Adipocyte (in vitro differentiated cells): ENCODE data around the gene AFG3L2.
A peak's percentile ranks its signal among the peaks of the same experiment; 100 is the strongest.

ENCODE experiments used
- DNase-seq: peaks from one replicate; pipeline ENCODE4 v3.0.0-alpha.2; 2015; ENCODE audit warnings: low read depth
- H3K27me3 ChIP-seq: replicated peaks from 2 replicates; pipeline ENCODE4 v1.7.0; 2013; ENCODE audit warnings: mild to moderate bottlenecking, low read length, moderate library complexity; ENCODE audit not compliant: control insufficient read depth, insufficient read depth
- H3K36me3 ChIP-seq: 2 replicates; pipeline ENCODE4 v1.7.0; 2013; ENCODE audit warnings: low read length, mild to moderate bottlenecking, moderate library complexity; ENCODE audit not compliant: control insufficient read depth, insufficient read depth, severe bottlenecking
- H3K4me1 ChIP-seq: 2 replicates; pipeline ENCODE4 v1.7.0; 2013; ENCODE audit warnings: mild to moderate bottlenecking, low read length, moderate library complexity; ENCODE audit not compliant: control insufficient read depth, insufficient read depth
- H3K4me3 ChIP-seq: 2 replicates; pipeline ENCODE4 v1.7.0; 2013; ENCODE audit warnings: mild to moderate bottlenecking, low read length, moderate library complexity
- H3K9ac ChIP-seq: 2 replicates; pipeline ENCODE4 v1.7.0; 2013; ENCODE audit warnings: mild to moderate bottlenecking, low read length, moderate library complexity
- H3K9me3 ChIP-seq: 2 replicates; pipeline ENCODE4 v1.7.0; 2013; ENCODE audit warnings: mild to moderate bottlenecking, low read length, moderate library complexity; ENCODE audit not compliant: control insufficient read depth

The AFG3L2 gene

DNA sequence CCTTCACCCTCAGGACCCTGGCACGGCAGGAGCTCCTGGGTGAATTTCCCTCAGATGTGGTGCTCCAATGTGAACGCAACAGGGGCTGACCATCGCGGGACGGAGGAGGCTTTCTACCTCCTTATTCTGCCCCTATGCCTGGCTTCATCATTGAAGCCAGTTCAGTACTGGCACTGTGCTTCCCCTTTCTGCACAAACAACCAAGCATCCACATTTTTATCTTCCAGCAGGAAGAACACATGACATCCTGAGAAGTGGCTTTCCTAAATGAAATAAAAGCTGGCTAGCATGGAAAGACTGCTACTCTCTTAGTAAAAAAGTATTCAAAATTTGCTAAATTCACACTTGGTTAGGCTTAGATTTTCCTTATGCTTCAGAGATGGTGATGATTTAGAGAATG lies 24.8 kb downstream of the AFG3L2 start:
- peaks cover 96% of the 10 kb centered on the region for H3K36me3 ChIP-seq
- no peak for DNase-seq

DNA sequence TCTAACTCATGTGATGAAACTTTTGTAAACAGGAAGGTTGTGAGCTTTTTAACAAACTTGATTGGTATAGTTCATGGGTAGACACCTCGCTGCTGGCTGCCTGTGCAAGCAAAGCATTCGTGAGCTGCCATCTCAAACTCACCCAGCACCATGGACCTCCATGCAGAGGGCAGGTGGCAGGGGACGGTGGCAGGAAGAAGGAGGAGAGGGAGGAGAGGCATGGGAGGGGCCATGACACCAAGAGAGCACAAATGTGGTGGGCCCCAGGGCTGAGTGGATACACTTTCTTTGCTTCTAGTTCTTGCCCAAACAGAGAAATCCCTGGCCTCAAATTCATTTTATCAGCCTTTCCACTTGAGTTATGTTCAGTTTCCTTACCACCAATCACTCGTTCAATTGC lies 29.1 kb downstream of the AFG3L2 start:
- no peaks in the 10 kb centered on the region for H3K4me1 ChIP-seq
- no peak overlapping the region for H3K4me3 ChIP-seq
- no peak for DNase-seq
- H3K9ac ChIP-seq, result no peak overlapping the region
- no peaks in the 10 kb centered on the region for H3K27me3 ChIP-seq
- peaks cover 96% of the 10 kb centered on the region for H3K36me3 ChIP-seq
- no peaks in the 10 kb centered on the region for H3K9me3 ChIP-seq

More for the DNA sequence above, 24.8 kb downstream of the AFG3L2 start:
- Histone ChIP-seq H3K4me3 (no peak overlapping the region), H3K9ac (no peak overlapping the region), H3K27me3 (no peaks in the 10 kb centered on the region), H3K9me3 (no peaks in the 10 kb centered on the region), H3K4me1 (no peaks in the 10 kb centered on the region)

DNA sequence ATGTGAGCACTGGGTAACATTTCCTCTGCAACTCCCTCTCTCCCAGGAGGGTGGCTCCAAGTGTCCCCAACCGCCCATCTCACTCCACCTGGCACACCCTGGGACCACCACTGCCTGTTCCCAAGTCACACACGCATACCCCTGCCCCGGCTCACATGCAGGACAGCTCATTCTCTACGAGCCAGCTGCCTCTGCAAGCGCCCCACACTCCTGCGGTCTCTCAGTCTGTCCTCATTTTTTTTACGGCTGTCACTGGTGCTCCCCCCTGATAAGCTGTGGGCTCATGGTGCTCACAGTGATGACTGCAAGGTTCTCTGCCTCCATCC lies 30.8 kb downstream of the AFG3L2 start:
- Histone ChIP-seq H3K4me3 (no peak overlapping the region), H3K4me1 (no peaks in the 10 kb centered on the region), H3K27me3 (no peaks in the 10 kb centered on the region), H3K9me3 (no peaks in the 10 kb centered on the region), H3K9ac (no peak overlapping the region), H3K36me3 (peaks cover 96% of the 10 kb centered on the region)
- DNase-seq, result no peak

DNA sequence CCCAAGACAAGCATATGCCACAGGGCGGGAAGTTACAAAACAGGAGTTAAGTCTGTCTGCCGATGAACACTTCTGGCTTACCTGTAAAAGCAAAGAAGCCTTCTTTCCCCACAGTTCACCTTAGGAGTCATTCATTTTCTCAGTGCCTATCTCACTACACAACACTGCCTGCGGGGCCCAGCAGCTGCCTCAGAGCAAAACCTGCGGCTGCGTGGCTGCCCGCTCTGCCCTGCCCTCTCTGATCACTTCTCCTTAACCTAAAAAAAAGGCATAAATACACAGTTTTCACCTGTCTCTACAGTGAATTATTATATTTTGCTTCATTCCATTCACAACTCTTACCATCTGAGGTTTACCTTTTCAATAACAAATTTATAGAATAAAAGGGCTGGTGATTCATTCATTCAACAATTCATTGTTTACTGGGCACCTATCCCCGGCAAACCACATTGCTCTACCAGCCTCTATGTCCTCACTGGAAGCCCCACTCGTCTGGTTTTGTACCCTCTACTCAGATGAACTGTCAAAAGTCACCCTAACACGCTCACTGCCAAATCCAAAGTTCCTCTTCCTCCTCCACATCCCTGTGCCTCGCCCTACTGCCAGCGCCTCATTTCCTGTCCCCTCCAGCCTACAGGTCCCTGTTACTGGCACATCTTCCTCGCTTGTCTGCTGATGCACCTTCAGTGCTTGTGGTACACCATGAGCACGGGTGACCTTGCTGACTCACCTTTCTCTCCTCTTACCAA lies 31.4 kb downstream of the AFG3L2 start:
- Histone ChIP-seq H3K9ac (no peak overlapping the region), H3K4me1 (no peaks in the 10 kb centered on the region), H3K36me3 (peaks cover 96% of the 10 kb centered on the region), H3K9me3 (no peaks in the 10 kb centered on the region), H3K27me3 (no peaks in the 10 kb centered on the region), H3K4me3 (no peak overlapping the region)
- no peak for DNase-seq

DNA sequence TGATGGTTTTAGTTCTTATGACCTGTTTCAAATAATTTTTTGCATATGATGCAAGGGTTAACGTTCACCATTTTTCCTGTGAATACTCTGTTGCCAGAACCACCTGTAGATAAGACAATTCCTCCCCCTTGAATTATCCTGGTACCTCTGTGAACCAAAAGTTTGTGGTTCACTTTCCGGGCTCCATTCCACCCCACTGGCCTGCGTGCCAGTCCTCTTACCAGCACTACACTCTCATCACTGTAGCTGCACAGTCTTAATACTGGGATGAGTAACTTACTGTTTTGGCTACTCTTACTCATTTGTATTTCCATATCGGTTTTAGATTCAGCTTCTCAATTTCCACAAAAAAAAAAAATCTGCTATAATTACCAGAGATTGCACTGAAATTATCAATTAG lies 34.4 kb downstream of the AFG3L2 start:
- Histone ChIP-seq H3K4me3 (no peak overlapping the region), H3K27me3 (no peaks in the 10 kb centered on the region), H3K36me3 (peaks cover 86% of the 10 kb centered on the region), H3K9ac (no peak overlapping the region), H3K4me1 (no peaks in the 10 kb centered on the region), H3K9me3 (no peaks in the 10 kb centered on the region)
- DNase-seq, result no peak

DNA sequence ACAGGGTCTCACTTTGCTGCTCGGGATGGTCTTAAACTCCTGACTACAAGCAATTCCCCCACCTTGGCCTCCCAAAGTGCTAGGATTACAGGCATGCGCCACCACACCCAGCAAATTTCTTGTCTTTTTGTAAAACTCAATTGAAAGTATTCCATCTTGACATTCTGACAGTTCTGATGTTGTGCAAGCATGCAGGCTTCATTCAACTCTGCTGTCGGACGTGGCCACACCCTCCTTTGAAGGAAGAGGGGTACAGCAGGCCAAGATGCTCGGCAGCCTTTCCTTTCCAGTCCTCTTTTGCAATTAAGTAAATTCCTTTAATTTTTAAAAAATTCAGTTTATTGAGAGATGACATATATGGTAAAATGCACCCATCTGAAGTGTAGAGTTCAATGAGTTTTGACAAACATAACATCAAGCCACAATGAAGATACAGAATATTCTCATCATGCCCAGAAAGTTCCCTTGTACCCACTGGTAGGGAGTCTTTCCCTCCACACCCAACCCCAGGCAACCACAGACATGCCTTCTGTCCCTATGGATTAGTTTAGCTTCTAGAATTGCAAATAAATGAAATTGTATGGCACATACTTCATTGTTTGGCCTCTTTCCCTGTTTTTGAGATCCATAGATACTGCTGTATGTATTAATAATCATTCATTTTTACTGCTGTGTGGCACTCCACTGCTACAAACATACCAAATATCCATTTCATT lies 35.9 kb downstream of the AFG3L2 start:
- peaks cover 88% of the 10 kb centered on the region for H3K36me3 ChIP-seq
- no peaks in the 10 kb centered on the region for H3K9me3 ChIP-seq
- H3K9ac ChIP-seq, result no peak overlapping the region
- H3K4me3 ChIP-seq, result no peak overlapping the region
- H3K4me1 ChIP-seq, result peaks cover 10% of the 10 kb centered on the region
- H3K27me3 ChIP-seq, result no peaks in the 10 kb centered on the region
- DNase-seq, result no peak

DNA sequence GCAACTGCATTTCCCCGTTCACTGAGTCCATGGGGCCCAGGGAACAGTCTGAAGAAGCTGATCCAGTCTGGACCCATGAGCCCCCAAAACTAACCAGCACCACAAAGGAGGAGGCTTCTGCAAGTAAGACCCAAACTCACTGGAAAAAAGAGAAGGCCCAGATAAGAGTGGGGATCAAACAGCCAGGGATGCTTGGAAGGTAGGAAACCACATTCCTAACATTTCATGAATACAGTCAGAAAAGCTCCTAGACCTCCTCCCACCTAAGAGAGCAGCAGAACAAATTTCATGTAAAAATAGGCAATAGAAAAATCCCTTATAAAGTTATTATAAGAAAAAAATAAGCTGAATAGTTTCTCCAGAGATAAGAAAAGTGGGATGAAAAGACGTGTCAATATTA lies 38.6 kb downstream of the AFG3L2 start:
- no peak overlapping the region for H3K4me3 ChIP-seq
- H3K9me3 ChIP-seq, result no peaks in the 10 kb centered on the region
- H3K36me3 ChIP-seq, result peaks cover 90% of the 10 kb centered on the region

DNA sequence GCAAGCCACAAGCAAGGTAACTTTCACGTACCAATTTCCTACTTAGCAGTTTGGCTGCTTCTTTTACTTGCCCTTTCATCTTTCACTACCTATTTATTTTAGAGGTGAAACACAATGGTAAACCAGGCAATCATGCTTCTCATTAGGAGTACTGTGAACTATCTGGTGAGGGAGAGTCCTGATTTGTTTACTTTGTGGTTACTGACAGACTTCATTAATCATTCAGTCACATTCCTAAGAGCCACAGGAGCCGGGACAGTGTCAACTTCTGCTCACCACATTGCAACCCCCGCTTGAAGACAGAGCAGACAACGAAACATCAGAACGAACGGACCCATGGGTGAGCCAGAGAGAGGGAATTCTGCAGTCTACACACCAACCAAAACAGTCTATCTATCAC lies 40.1 kb downstream of the AFG3L2 start:
- Histone ChIP-seq H3K4me3 (no peak overlapping the region), H3K36me3 (peaks cover 75% of the 10 kb centered on the region), H3K27me3 (no peaks in the 10 kb centered on the region), H3K9me3 (no peaks in the 10 kb centered on the region), H3K9ac (no peak overlapping the region), H3K4me1 (peaks cover 17% of the 10 kb centered on the region)
- peak; percentile 34 for DNase-seq

More for the DNA sequence above, 38.6 kb downstream of the AFG3L2 start:
- peaks cover 17% of the 10 kb centered on the region for H3K4me1 ChIP-seq
- no peak overlapping the region for H3K9ac ChIP-seq
- no peaks in the 10 kb centered on the region for H3K27me3 ChIP-seq
- no peak for DNase-seq

DNA sequence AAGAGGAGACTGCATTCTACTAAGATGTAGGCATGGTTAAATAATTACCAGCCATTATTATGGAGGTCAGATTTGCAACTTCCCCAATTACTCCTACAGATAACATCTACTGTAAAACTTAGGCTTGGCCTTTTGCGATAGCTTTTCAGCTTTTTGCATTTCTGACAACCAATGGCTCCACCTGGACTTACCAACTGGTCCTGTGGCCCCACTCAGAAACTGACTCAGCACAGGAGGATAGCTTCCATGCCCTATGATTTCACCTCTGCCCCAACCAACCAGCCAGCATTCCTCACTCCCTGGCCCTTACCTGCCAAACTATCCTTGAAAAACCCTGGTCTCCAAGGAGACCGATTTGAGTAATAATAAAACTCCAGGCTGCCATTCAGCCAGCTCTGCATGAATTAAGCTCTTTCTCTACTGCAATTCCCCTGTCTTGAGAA lies 40.8 kb downstream of the AFG3L2 start:
- H3K4me3 ChIP-seq, result no peak overlapping the region
- no peaks in the 10 kb centered on the region for H3K9me3 ChIP-seq
- peaks cover 17% of the 10 kb centered on the region for H3K4me1 ChIP-seq
- DNase-seq, result no peak
- no peaks in the 10 kb centered on the region for H3K27me3 ChIP-seq
- H3K36me3 ChIP-seq, result peaks cover 69% of the 10 kb centered on the region
- no peak overlapping the region for H3K9ac ChIP-seq

DNA sequence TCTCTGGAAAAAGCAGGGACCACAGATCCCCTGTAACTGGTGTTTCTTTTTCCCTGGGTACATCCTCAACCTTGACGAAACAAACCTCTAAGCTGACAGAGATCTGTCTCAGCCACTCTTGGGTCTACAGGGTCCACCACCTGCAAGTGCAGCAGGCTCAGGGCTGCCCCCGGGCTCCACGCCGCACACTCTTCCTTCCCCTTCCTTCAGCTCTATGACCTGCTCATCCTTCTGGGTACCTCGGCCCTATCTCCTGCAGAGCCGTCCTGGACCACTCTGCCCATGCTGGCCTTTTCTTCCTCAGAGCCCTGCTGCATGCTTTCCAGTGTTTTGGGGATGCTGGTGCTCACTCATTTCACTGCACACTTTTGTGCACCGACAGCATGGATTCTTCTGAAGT lies 41.5 kb downstream of the AFG3L2 start:
- H3K27me3 ChIP-seq, result no peaks in the 10 kb centered on the region
- H3K9me3 ChIP-seq, result no peaks in the 10 kb centered on the region
- H3K9ac ChIP-seq, result no peak overlapping the region
- no peak for DNase-seq
- H3K36me3 ChIP-seq, result peaks cover 68% of the 10 kb centered on the region
- H3K4me3 ChIP-seq, result no peak overlapping the region
- H3K4me1 ChIP-seq, result peaks cover 17% of the 10 kb centered on the region

DNA sequence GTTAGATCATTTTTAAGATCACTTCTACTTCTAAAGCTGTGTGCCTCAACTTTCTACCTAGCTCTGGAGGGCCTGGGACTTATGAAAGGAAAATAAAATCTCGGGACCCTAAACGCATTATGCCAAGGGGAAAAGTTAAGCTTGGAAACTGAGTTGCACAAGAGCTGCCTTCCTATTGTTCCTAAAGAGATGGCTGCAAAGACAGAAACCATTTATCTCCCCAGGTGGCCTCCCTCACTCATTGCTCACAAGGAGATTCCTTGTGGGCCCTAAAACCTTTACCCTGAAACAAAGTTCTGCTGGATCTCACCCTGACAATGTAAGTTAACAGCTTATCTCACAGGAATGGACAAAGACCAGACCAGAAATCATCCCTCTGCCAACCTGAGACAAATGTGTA lies 42.2 kb downstream of the AFG3L2 start:
- DNase-seq, result no peak
- H3K9ac ChIP-seq, result no peak overlapping the region
- no peak overlapping the region for H3K4me3 ChIP-seq
- H3K36me3 ChIP-seq, result peaks cover 64% of the 10 kb centered on the region
- no peaks in the 10 kb centered on the region for H3K27me3 ChIP-seq
- peaks cover 17% of the 10 kb centered on the region for H3K4me1 ChIP-seq
- H3K9me3 ChIP-seq, result no peaks in the 10 kb centered on the region
